Measurements from ENCODE around the gene SPRN.
"Not testable (repeated sequence)": the region's sequence is repeated elsewhere in the genome, so short reads cannot be mapped to it uniquely, and the experiment has no call there.

Gene SPRN

GRCh38 chr10:133377818-133378250 lies 46.6 kb downstream of the SPRN start:
- Histone ChIP-seq H3K4me1 (ENCODE audit: low read length) (no peaks in the 10 kb centered on the region), H3K36me3 (replicated peaks; ENCODE audit: insufficient read depth, low read length) (no peaks in the 10 kb centered on the region), H3K9me3 (replicated peaks; ENCODE audit: insufficient read depth, low read length) (no peaks in the 10 kb centered on the region), H3F3A (ENCODE audit: insufficient read depth, low read length) (peaks cover 3% of the 10 kb centered on the region; the same call in 1 of the 2 replicates), H3K9ac (ENCODE audit: low read length) (no peak overlapping the region; the same call in 1 of the 2 replicates), H4K20me1 (ENCODE audit: insufficient read depth, low read length) (no peaks in the 10 kb centered on the region), H3K4me3 (ENCODE audit: low read length) (peak overlapping the region; percentile 79), H3K79me2 (ENCODE audit: low read length) (0 out of 2 replicates have a peak, but pooled peaks cover 3% of the 10 kb centered on the region), H3K27ac (ENCODE audit: low read length) (no peak overlapping the region), H2AFZ (ENCODE audit: low read length) (peak overlapping the region; percentile 56), H3K9me2 (replicated peaks; ENCODE audit: insufficient read depth, low read length) (no peaks in the 10 kb centered on the region), H3K27me3 (replicated peaks; ENCODE audit: insufficient read depth, low read length) (peaks cover 10% of the 10 kb centered on the region; the same call in 1 of the 2 replicates), H3K4me2 (ENCODE audit: low read depth, low read length) (peak overlapping the region; percentile 99)
- TF ChIP-seq CTCF (IDR thresholded peaks at IDR 0.05; ENCODE audit: low read length) (no peak), EZH2phosphoT487 (IDR thresholded peaks at IDR 0.05; ENCODE audit: low read length) (no peak), EZH2 (optimal IDR thresholded peaks at IDR 0.05; ENCODE audit: low read depth, low read length) (no peak)
- no peak for DNase-seq

DNA sequence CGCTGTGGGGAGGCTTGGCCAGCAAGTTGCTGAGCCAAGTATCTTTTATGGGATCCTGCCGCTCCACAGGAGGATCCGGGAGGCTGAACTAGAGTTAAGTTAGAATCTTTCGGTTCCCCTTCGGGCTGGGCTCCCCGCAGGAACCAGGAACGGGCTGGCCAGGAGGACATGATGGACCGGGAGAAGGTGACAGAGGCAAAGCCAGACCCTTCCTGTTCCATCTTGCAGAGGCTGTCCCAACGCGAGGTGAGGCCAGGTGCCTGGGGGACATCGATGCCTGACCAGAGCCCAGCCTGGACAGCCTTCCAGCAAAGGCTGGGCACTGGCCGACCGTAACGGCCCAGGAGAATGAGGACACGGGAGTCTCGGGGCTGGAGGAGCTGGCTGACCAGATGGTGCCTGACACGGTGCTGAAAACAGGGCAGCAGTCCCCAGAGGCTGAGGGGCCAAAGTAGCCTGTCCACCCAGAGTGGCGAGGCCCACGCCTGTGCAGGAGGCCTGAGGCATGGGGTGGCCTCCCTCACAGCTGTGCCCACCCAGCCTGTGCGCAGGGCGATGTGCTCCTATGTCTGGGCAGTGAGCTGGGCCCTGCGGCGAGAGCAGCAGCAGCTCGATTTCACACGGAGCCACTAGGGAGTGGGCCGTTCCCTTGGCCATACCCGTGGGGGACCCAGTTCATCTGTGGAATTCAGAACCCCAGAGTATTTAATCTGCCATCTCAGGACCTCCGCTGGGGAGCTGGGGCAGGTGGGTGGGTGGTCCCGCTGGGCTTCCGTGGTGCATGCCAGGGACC lies 47.2 kb downstream of the SPRN start:
- Histone ChIP-seq H3K27me3 (replicated peaks; ENCODE audit: insufficient read depth, low read length) (peaks cover 10% of the 10 kb centered on the region; the same call in 1 of the 2 replicates), H3K4me2 (ENCODE audit: low read depth, low read length) (no peak overlapping the region), H3K4me3 (ENCODE audit: low read length) (no peak overlapping the region), H3K36me3 (replicated peaks; ENCODE audit: insufficient read depth, low read length) (no peaks in the 10 kb centered on the region), H3K9me2 (replicated peaks; ENCODE audit: insufficient read depth, low read length) (no peaks in the 10 kb centered on the region), H4K20me1 (ENCODE audit: insufficient read depth, low read length) (no peaks in the 10 kb centered on the region), H3K9me3 (replicated peaks; ENCODE audit: insufficient read depth, low read length) (no peaks in the 10 kb centered on the region), H3K4me1 (ENCODE audit: low read length) (no peaks in the 10 kb centered on the region), H3F3A (ENCODE audit: insufficient read depth, low read length) (peaks cover 3% of the 10 kb centered on the region; the same call in 1 of the 2 replicates), H3K79me2 (ENCODE audit: low read length) (peaks cover 5% of the 10 kb centered on the region; the same call in 1 of the 2 replicates), H2AFZ (ENCODE audit: low read length) (no peak overlapping the region), H3K27ac (ENCODE audit: low read length) (no peak overlapping the region), H3K9ac (ENCODE audit: low read length) (no peak overlapping the region)
- TF ChIP-seq EZH2phosphoT487 (IDR thresholded peaks at IDR 0.05; ENCODE audit: low read length): no peak
- no peak for TF ChIP-seq EZH2 (optimal IDR thresholded peaks at IDR 0.05; ENCODE audit: low read depth, low read length)
- no peak for TF ChIP-seq CTCF (IDR thresholded peaks at IDR 0.05; ENCODE audit: low read length)
- no peak for DNase-seq

DNA sequence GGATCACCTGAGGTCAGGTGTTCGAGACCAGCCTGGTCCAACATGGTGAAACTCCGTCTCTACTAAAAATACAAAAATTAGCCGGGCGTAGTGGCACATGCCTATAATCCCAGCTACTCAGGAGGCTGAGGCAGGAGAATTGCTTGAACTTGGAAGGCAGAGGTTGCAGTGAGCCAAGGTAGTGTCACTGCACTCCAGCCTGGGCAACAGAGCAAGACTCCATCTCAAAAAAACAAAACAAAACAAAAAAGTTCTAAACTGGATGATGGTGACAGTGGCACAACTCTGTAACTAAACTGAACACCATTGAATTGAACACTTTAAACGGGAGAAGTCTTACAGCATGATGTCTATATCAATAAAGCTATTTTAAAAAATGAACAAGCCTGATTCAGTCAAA lies 48.2 kb downstream of the SPRN start:
- not testable (repeated sequence) for H3K27ac ChIP-seq (ENCODE audit: low read length); H2AFZ ChIP-seq (ENCODE audit: low read length); H3K9me3 ChIP-seq (replicated peaks; ENCODE audit: insufficient read depth, low read length); H3F3A ChIP-seq (ENCODE audit: insufficient read depth, low read length); H3K9ac ChIP-seq (ENCODE audit: low read length); H3K4me2 ChIP-seq (ENCODE audit: low read depth, low read length); H3K9me2 ChIP-seq (replicated peaks; ENCODE audit: insufficient read depth, low read length); H3K4me1 ChIP-seq (ENCODE audit: low read length); DNase-seq; H3K79me2 ChIP-seq (ENCODE audit: low read length); H4K20me1 ChIP-seq (ENCODE audit: insufficient read depth, low read length); H3K4me3 ChIP-seq (ENCODE audit: low read length); H3K36me3 ChIP-seq (replicated peaks; ENCODE audit: insufficient read depth, low read length)
- peaks cover 10% of the 10 kb centered on the region; the same call in 1 of the 2 replicates for H3K27me3 ChIP-seq (replicated peaks; ENCODE audit: insufficient read depth, low read length)
